Tibial nerve (tissue), 4 donors: ENCODE data around the gene MZT2B.
"Not testable (repeated sequence)": the region's sequence is repeated elsewhere in the genome, so short reads cannot be mapped to it uniquely, and the experiment has no call there.

ENCODE experiments used
- CTCF ChIP-seq, 5 experiments: fragments of 200-600 bp in 3 of 5; fragments of 450-650 bp in 2 of 5; sonication (generic) in 3 of 5; IDR thresholded peaks; one replicate each; pipeline ENCODE4 v1.5.1; 2016 to 2019; ENCODE audit warnings: antibody characterized with exemption in 5 of 5, mild to moderate bottlenecking in 3 of 5, moderate library complexity in 2 of 5
- EP300 ChIP-seq, 2 donors: sonication (generic); formaldehyde crosslinking; IDR thresholded peaks; one replicate each; pipeline ENCODE4 v1.6.1; 2017; ENCODE audit warnings: antibody characterized with exemption in 2 of 2, mild to moderate bottlenecking in 1 of 2
- POLR2A ChIP-seq, 2 donors: fragments of 450-650 bp; IDR thresholded peaks; one replicate each; pipeline ENCODE4 v1.6.1; 2017; ENCODE audit warnings: antibody characterized with exemption in 2 of 2, mild to moderate bottlenecking in 2 of 2, moderate library complexity in 2 of 2

GRCh38 chr2:130230907-130231306, 48.8 kb downstream of the MZT2B start:
- not testable (repeated sequence) for TF ChIP-seq POLR2A, CTCF, EP300 (IDR thresholded peaks at IDR 0.05)
